IPS-NIHi7 (cell line): ENCODE measurements around the gene FLRT2.
A peak's percentile ranks its signal among the peaks of the same experiment; 100 is the strongest.

ENCODE experiments used
- DNase-seq: peaks from one replicate; pipeline ENCODE4 v3.0.0; 2012; ENCODE audit warnings: mixed read lengths; ENCODE audit errors: extremely low spot score

The FLRT2 gene, protein sequence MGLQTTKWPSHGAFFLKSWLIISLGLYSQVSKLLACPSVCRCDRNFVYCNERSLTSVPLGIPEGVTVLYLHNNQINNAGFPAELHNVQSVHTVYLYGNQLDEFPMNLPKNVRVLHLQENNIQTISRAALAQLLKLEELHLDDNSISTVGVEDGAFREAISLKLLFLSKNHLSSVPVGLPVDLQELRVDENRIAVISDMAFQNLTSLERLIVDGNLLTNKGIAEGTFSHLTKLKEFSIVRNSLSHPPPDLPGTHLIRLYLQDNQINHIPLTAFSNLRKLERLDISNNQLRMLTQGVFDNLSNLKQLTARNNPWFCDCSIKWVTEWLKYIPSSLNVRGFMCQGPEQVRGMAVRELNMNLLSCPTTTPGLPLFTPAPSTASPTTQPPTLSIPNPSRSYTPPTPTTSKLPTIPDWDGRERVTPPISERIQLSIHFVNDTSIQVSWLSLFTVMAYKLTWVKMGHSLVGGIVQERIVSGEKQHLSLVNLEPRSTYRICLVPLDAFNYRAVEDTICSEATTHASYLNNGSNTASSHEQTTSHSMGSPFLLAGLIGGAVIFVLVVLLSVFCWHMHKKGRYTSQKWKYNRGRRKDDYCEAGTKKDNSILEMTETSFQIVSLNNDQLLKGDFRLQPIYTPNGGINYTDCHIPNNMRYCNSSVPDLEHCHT

GRCh38 chr14:85529803-85530574 lies at the start of gene FLRT2:
TSS of gene FLRT2 (plus strand) at chr14:85530144. CDS start at chr14:85621515, 91,371 bp downstream.
- DNase-seq, result peak; percentile 44

GRCh38 chr14:85481471-85481870 lies 48.5 kb upstream of the FLRT2 start:
- DNase-seq, result no peak

- no peak for DNase-seq
Observed at GRCh38 chr14:85482552-85482951, 47.4 kb upstream of the FLRT2 start.

DNA sequence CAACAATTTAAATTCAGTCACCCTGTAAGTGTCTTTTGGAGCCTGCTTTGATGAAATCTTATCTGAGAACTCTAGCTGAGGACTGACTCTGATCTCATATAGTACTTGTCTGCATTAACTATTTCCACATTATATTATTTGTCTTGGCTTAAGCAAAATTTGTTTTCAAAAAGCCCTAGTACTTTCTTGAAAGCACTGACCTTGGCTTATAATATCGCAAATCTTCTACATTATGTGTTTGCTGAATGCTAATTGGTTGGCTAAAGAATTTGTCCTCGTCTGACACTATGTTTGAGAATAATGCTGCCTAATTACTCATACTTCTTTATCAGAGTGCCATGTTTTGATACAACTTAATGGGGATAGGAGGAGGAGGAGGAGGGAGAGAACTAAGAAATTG lies 46.9 kb upstream of the FLRT2 start:
- DNase-seq, result no peak

- DNase-seq, result no peak
Observed at GRCh38 chr14:85483652-85484051, 46.3 kb upstream of the FLRT2 start.

GRCh38 chr14:85487215-85487614 lies 42.7 kb upstream of the FLRT2 start:
- no peak for DNase-seq

DNA sequence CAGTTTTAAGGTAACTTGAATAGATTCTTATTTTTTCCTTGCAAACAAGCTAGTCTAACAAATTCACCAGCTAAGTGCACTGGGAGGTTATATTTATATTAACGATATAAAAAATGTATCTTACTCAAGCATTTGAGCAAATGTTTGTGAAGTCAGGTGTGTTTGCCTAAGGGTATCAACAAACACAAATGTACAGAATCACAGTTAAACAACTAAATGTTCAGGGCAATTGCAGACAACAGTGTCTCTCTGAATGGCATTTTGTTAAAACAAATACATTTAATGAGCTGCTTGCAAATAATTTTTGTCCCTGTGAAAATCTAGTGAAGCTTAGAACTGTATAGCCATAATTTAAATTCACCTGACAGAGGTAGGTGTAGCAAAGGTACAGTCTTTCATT lies 28.2 kb upstream of the FLRT2 start:
- no peak for DNase-seq

- no peak for DNase-seq
Observed at GRCh38 chr14:85508863-85509262, 21.1 kb upstream of the FLRT2 start.

- DNase-seq, result no peak
Observed at GRCh38 chr14:85512451-85512850, 17.5 kb upstream of the FLRT2 start.

DNA sequence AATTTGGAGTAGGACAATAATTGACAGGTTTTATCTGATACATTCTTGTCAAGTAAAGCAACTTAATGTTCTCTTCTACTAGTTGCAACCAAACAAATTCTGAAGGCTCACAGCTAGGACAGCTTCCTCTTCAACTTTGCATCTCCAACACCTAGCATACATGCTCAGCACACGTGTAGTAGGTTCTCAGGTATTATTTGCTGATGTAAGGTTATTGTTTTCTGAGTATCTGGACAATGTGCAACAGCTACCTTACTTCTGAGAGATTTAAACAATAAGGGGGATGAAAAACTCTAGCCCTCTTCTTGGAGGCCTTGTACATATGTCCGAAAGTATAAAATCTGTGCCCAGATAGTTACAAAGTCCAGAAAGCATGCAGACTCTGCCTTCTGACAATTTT lies 15.5 kb upstream of the FLRT2 start:
- DNase-seq, result no peak

DNA sequence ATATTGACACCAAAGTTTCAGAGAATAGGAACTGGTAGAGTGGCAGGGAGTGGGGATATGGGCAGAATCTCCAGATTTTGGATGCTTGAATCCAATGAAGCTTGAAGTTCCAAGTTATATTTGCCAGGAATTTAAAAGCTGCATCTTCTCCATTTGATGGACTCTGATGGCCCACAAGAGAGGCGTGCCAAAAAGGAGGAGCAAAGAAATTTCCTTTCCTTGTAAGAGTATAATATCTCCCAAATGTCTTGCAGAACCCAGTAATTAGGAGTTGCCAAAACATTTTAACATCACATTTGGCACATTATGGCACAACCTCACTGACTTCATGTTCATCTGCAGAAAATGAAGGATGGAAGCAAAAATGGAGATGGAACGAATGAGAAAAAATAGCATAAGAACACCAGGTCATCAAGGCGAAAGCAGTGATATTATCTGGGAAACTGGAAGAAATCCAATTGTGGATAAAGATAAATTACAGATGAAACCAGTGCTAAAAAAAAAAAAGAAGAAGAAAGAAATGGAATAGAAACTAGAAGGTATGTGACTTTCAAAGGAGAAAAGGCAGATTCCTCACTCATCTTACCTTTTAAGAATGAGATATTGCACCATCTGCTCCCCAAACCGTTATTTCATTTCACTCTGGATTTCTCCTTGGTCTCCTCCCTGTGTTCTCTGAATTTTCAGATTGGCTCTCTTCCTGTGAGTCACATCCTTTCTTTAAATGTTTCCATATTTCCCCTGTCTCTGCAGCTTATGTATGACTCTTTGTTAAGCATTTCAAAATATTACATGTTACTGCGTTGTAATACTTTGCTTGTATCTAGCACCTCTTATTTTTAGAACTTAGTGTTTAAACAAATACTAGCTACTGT lies 13.5 kb upstream of the FLRT2 start:
- DNase-seq, result no peak

- no peak for DNase-seq
Observed at GRCh38 chr14:85517114-85517688, 12.7 kb upstream of the FLRT2 start.

DNA sequence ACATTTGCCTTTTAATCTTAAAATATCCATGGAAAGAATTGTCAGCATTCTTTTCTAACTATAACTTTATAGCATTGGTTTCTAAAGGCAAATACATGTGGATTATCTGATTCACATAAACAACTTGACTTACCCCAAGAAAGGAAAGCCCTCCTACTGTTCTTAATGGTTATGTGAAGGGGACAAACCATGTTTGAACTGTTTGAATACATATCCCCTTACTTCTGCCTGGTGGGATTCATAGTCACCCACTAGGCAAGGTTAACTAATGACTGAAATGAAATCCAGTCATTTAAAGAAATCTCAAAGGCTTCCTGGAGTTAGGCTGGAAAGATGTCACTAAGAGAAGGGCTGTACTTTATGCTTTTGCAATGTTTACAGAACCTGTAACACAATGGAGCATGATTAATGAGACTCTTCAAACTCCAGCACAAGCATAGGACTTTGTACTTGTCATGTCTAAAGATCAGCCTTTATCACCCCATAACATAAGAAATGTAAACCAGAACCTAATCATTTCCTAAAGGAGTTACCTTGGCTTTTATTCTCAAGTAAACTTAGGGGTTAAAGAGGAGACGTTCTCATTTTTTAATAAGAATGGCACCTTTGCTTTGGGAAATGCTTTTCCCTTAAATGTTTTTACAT lies 10.2 kb upstream of the FLRT2 start:
- no peak for DNase-seq

DNA sequence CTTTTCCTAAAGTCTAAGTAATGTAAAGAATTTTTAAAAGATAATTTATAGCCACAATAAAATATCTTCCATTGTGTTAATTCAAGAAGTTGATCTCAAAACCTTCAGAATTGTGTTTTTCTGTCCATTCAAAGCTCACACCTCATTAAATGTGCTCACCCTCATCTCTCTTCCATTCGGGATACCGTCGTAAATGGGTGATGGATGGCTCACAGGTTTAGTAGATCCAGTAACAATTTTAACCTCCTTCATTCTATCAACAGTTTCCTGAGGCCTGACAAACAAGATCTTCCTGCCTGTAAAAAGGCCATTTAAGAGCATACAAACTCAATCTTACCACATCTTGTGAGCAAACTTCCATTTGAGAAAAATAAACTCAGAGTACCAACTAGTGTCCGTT lies 9.4 kb upstream of the FLRT2 start:
- DNase-seq, result no peak

DNA sequence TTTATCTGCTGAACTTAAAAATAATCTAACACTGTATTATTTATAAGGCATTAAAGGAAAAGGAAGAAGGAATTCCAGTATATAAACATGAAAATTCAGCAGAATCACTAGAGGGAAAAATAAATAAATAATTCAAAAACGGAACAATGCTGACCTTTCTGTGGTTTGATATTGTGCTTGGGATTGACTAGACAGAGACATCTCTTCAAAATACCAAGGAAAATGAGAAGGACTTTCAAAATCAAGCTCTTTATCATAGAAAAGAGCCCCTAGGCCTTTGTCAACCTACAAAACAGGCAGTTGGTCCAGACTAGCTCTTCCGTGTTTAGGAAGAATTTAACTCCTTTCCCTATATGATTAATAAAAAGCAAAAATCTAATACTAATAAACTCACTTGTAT lies 6.3 kb upstream of the FLRT2 start:
- no peak for DNase-seq

DNA sequence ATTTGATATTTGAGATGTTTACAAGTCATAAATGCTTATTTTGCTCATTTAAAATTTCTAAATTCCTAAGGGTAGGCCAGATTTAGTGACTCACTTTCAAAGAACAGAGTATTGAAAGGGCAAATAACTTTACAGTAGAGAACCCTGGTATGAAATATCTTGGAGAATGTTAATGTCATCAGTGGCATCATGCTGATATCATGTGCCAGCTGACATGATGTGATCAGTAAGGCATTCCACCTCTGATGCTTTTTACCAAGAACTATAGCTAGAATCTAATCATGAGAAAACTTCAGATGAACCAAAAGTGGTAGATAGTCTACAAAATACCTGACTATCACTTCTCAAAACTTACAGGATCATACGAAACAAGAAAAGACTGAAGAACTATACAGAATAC lies 2.9 kb upstream of the FLRT2 start:
- no peak for DNase-seq

- DNase-seq, result no peak
Observed at GRCh38 chr14:85527445-85528035, 2.4 kb upstream of the FLRT2 start.

DNA sequence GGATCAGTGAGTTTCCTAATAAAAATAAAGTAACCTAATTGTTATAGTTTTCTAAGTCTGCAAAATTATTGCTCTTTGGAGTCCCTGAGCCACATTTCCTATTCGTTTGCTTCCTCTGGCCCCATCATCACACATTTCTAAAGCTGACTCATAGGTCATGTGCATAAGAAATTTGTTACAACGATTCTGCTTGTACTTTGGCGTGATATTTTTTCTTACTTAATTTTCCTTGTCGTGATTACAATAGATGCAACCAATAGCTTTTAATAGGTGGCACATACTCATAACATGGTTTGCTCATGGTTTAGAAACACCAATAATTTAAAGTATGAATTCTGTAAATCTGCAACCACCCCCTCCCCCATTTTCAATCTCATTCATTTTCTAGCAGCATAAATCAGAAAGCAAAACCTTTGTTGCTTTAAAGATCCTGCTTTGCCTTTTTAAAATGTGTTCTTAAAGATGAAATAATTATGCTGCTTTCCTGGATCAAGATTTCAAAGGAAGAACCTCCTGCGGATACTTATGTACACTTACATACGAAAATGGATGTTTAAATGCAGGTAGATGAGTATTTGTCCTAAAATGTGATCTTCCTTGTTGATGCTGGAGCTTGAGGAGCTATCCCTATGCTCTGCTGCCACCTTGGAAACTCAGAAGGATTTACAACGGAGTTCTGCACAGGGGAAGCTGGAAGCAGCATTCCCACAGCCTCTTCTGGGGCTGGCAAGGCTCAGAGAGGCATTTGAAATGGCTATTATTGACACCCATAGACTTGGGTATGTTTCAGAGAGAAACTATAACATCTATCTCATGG lies 1.7 kb upstream of the FLRT2 start:
- peak; percentile 57 for DNase-seq

- no peak for DNase-seq
Observed at GRCh38 chr14:85528897-85529631, 880 bp upstream of the FLRT2 start.
